Measurements from ENCODE around the gene SAXO1.

- no peak for TF ChIP-seq POLR2A (IDR thresholded peaks at IDR 0.05)
- TF ChIP-seq, protein P1, sequence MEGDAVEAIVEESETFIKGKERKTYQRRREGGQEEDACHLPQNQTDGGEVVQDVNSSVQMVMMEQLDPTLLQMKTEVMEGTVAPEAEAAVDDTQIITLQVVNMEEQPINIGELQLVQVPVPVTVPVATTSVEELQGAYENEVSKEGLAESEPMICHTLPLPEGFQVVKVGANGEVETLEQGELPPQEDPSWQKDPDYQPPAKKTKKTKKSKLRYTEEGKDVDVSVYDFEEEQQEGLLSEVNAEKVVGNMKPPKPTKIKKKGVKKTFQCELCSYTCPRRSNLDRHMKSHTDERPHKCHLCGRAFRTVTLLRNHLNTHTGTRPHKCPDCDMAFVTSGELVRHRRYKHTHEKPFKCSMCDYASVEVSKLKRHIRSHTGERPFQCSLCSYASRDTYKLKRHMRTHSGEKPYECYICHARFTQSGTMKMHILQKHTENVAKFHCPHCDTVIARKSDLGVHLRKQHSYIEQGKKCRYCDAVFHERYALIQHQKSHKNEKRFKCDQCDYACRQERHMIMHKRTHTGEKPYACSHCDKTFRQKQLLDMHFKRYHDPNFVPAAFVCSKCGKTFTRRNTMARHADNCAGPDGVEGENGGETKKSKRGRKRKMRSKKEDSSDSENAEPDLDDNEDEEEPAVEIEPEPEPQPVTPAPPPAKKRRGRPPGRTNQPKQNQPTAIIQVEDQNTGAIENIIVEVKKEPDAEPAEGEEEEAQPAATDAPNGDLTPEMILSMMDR (IDR thresholded peaks at IDR 0.05): no peak
- no peak for TF ChIP-seq POLR2AphosphoS5 (IDR thresholded peaks at IDR 0.05)
- TF ChIP-seq EP300 (IDR thresholded peaks at IDR 0.05): no peak
Observed at GRCh38 chr9:18893046-18893445, 140.0 kb downstream of the SAXO1 start.

Data from gastroesophageal sphincter (tissue), 3 donors.